ENCODE data around the gene CFAP99.
"Not testable (repeated sequence)": the region's sequence is repeated elsewhere in the genome, so short reads cannot be mapped to it uniquely, and the experiment has no call there.

Gene CFAP99

GRCh38 chr4:2446656-2447564 lies 28.2 kb downstream of the CFAP99 start:
- no peak for DNase-seq (ENCODE audit: low read depth in 2 of 2)

- DNase-seq (ENCODE audit: low read depth in 2 of 2) = no peak
Observed at GRCh38 chr4:2448589-2448988, 29.8 kb downstream of the CFAP99 start.

GRCh38 chr4:2449051-2449450 lies 30.3 kb downstream of the CFAP99 start:
- DNase-seq (ENCODE audit: low read depth in 2 of 2) = no peak

GRCh38 chr4:2449511-2450392 lies 31.0 kb downstream of the CFAP99 start:
- DNase-seq (ENCODE audit: low read depth in 2 of 2) = no peak

- no peak for DNase-seq (ENCODE audit: low read depth in 2 of 2)
Observed at GRCh38 chr4:2450394-2451035, 31.8 kb downstream of the CFAP99 start.

GRCh38 chr4:2451036-2451520 lies 32.3 kb downstream of the CFAP99 start:
- DNase-seq (ENCODE audit: low read depth in 2 of 2) = no peak

GRCh38 chr4:2451821-2452785 lies 33.3 kb downstream of the CFAP99 start:
- DNase-seq (ENCODE audit: low read depth in 2 of 2) = no peak

GRCh38 chr4:2457481-2458295 lies 38.9 kb downstream of the CFAP99 start:
- DNase-seq (ENCODE audit: low read depth in 2 of 2) = no peak

- no peak for DNase-seq (ENCODE audit: low read depth in 2 of 2)
Observed at GRCh38 chr4:2458546-2459491, 40.1 kb downstream of the CFAP99 start.

GRCh38 chr4:2459589-2460349 lies 41.0 kb downstream of the CFAP99 start:
- DNase-seq (ENCODE audit: low read depth in 2 of 2) = no peak

GRCh38 chr4:2461246-2461960 lies 42.6 kb downstream of the CFAP99 start:
- no peak for DNase-seq (ENCODE audit: low read depth in 2 of 2)

GRCh38 chr4:2462218-2462991 lies 43.6 kb downstream of the CFAP99 start:
- DNase-seq (ENCODE audit: low read depth in 2 of 2) = peak; percentile 29 to 48

- DNase-seq (ENCODE audit: low read depth in 2 of 2) = no peak
Observed at GRCh38 chr4:2462992-2463762, 44.4 kb downstream of the CFAP99 start.

- no peak for DNase-seq (ENCODE audit: low read depth in 2 of 2)
Observed at GRCh38 chr4:2465032-2465431, 46.3 kb downstream of the CFAP99 start.

GRCh38 chr4:2465544-2465943 lies 46.8 kb downstream of the CFAP99 start:
- not testable (repeated sequence) for DNase-seq (ENCODE audit: low read depth in 2 of 2)

Measured in stimulated activated CD4-positive, alpha-beta T cell treated with anti-CD3 and anti-CD28 coated beads, Interleukin-12 subunit alpha, Interleukin-12 subunit beta, amount 100 ng/mL, for 24 hours (primary cell).